AG08396 (cell line): Measurements from ENCODE around the gene EVC2.
"Not testable (repeated sequence)": the region's sequence is repeated elsewhere in the genome, so short reads cannot be mapped to it uniquely, and the experiment has no call there.

Experiments used
- DNase-seq: peaks from one replicate; pipeline ENCODE4 v3.0.0; 2012; ENCODE audit warnings: low spot score, mixed read lengths

The EVC2 gene

DNA sequence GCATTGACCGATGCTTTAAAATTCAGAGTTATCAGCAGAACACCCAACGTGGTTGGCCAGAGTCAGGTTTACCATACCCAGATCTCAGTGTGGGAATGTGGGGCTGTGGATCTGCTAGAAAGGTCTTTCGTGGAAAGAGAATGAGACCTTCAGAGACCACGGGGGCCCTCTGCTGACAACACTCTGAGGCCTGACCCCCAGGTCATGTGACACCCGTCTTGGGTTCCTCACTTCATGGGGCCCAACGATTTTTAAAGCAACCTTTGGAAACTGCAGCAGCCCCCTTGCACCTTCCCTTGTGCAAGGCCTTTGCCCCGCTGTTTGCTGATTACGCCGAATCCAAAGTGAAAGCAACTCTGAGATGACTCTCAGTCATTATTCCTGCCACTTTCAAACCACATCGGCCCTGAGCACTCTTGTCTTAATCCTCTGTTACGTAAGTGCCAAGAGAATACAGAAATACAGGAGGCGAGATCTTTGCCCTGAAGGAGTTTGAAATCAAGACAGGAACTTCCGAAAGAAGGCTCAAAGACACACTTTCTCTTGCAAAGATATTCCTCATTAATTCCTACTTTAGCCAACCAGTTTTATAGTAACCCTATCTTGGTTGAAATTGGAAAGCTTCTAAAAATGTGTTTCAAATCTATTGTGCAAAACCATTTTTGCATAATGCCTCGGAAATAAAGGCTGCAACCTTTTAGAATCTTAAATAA, 88.3 kb downstream of the EVC2 start:
- DNase-seq, result no peak

DNA sequence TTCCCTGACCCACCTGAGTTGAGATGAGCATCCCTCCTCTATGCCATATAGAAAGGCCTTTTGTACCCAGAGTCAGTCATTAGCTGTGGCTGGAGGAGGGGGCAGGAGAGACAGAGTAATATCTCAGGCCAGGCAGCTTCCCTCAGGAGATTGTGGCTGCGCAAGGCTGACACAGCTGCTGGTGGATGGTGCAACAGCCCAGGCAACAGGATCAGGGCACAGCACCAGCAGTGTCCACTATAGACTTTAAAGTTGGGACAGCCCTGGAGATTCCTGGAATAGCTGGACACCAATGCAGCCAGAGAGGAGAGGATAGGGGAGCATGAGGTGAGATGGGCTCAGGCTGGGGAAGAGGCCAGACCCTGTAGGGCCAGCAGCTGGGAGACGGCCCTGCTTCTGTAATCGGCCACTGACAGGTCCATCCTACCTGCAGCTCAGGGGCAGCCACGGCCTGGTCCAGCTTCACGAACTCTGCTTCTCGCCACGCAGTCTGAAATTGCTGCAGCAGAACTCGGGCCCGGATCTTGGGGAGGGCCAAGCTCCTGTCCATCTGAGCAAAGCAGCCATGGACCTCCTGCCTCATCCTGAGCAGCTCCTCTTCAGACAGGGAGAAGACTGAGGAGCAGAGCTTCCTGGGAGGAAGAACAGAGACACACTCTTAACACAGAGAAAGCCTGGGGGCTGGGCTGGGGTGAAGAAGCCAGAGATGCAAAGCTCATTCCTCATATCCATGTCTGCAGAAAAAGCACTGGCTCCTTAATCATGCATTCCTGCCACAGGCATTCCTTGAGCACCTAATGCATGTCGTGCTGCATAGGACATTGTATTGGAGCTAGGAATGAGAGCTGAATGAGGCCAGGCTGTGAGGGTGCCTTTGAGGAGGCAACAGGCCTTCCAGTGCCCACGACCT, 90.1 kb downstream of the EVC2 start:
- no peak for DNase-seq

DNA sequence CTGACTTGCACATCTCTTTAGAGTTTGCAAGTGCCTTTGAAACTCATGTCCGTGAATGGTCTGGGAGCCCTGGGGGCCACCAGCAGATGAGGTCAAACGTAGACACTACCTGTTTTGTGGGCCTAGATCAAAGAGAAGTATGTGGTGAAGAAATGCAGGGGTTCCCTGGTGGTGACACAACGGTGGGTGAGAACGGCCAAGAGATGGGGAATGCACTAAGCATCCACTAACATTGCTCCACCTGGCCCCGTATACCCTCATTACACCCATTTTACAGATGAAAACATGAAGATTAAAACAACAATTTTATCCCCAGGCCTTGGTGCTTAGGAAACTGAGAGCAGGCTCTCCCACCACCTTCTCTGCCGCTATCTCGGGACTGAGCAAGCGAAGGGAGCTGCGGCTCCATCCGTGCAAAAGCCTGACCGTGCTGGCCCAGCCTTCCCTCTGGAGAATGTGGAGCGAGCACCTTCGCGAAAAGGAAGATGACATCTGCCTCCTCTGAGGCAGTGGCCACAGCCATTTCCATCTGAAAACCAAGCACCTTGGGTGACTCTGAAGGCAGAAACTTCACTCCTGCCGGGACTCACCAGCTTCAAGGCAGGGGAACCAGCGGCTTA, 91.9 kb downstream of the EVC2 start:
- DNase-seq, result no peak

DNA sequence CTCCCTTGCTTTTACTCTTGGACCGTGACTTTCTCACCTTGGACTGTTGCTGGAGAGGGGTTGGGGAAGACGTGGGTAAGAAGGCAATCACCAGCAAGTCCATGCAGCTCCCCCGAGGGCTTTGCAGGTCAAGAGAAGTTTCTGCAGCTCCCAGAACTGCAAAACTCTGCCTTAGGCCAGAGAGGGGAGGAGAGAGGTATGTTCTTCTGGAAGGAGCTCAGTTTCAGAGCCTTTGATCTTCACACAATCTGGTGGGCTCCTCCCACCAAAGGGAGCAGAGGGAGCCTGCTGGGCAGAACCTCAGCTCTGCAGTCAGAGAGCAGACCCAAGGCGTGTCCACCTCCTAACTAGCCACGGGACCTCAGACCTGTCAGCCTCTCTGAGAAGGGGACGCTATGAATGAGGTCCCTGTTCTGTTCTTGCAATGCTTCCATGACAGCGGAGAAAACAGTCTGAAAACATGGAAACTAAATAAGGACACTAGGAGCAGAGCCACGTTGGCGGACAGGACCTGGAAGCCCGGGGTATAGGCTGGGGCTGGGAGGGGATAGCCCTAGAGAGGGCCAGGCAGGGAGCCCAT, 92.8 kb downstream of the EVC2 start:
- DNase-seq, result no peak

DNA sequence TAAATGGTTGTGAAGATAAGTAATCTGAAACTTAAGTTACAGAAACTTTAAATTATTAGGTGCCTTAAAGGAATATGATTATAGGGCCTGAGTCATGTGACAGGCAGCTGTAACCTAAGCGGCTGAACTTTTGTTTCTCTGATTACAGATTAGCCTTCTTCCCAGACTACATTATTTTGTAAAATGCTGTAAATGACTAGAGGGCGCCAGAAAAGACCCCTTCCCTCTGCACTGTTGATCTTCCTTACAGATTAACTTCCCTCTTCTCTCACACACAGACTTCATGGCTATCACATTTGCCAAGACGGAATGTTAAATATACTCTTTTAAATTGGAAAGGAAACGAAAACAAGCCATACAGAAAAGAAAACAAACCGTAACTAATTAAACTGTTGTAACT, 96.6 kb downstream of the EVC2 start:
- no peak for DNase-seq

DNA sequence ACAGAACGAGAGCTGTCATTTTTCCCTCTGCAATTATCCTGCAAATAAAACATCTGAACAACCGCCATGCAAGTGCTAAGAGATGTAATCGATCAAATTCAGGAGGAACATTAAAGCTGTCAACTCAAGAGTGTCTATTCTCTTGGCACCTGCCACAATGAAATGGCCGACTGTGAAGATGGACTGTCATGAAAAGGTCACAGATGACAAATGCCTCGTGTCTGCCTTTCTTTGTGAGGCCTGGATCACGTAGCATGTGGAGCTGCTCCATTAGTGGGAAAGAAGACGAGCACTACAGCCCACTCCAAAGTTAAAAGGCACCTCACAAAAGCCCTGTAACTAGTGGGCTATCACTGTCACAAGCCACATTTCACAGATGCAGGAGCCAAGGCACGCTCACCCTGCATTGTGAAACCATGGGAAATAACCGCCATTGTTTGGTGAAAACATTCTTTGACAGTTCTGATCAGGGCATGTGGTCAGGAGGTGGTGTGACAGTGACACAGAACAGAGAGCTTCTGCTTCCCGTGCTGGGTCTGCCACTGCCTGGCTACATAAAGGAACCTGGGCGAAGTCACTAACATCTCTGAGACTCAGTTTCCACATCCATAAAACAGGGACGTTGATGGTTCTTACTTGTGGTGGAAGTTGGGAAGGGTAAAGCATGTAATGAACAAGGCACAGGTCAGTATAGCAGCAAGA, 98.9 kb downstream of the EVC2 start:
- DNase-seq, result no peak

DNA sequence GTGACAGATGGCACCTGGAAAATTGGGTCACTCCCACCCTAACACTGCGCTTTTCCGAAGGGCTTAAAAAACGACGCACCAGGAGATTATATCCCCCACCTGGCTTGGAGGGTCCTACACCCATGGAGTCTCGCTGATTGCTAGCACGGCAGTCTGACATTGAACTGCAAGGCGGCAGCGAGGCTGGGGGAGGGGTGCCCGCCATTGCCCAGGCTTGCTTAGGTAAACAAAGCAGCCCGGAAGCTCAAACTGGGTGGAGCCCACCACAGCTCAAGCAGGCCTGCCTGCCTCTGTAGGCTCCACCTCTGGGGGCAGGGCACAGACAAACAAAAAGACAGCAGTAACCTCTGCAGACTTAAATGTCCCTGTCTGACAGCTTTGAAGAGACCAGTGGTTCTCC, 114.5 kb downstream of the EVC2 start:
- DNase-seq, result not testable (repeated sequence)

DNA sequence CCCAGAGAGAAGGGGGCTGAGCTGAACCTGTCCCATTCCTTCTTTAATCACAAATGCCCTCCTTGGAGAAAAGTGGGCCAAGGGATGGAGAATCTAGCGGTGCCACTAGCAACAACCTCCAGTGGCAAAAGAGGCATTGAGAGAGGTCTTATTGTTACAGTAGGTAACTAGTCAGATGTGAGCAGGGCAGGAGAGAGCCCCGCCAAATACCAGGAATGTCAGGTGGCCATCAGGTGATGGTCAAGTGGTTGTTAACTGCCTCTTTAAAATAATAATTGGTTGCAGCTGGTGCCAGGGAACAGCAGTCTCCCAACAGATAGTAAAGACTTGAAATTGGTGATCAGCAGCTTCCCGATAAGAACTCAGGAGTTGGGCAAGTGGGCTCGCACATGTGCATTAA, 116.1 kb downstream of the EVC2 start:
- no peak for DNase-seq

DNA sequence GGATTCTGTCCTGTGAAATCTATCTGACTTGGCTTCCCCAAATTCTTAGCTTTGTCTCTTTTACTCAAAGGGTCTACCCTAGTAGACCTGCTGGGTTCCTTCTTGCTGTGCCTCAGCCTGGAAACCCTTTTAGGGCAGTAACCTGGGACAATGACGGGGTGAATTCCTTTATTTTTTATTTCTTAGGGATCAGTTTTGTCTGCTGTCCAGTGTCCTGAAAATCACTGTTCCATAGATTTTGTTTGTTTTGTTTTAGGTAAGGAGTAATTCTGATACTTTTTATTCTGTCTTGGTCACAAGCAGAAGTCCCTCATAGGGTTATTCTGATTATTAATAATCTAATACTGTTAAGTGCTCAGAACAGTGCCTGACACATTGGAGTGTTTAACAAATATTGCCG, 118.9 kb downstream of the EVC2 start:
- DNase-seq, result no peak

DNA sequence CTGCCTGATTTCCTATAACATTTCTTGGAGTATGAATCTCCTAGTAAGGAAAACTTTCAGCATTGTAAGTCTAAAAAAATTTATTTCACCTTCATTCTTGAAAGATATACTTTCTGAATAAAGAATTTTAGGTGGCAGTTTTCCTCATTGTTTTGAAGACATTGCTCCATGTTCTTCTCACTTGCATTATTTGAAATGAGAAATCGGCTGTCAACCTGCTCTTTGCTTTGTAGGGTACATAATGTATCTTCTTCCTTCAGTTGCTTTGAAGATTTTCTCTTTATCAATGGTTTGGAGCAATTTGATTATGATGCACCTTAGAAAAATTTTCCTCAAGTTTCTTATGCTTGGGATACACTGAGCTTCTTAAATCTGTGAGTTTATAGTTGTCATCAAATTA, 120.3 kb downstream of the EVC2 start:
- no peak for DNase-seq

DNA sequence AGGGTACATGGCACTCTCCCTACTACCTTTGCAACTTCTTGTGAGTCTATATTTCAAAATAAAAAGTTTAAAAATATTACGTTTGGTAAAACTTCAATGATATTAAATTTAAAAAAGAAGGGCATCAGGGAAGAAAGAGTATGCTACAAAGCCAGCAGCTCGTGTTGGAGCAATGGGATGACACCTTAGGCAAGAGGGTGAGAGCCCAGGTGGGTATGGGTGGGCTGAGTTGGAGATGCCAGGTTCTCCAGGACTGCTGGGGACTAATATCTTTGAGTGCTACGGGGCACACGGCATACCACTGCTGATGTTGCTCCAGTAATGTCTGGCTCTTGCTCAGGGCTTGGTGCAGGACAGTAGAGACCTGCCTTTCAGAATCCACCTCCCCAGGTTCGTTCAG, 132.4 kb downstream of the EVC2 start:
- no peak for DNase-seq

DNA sequence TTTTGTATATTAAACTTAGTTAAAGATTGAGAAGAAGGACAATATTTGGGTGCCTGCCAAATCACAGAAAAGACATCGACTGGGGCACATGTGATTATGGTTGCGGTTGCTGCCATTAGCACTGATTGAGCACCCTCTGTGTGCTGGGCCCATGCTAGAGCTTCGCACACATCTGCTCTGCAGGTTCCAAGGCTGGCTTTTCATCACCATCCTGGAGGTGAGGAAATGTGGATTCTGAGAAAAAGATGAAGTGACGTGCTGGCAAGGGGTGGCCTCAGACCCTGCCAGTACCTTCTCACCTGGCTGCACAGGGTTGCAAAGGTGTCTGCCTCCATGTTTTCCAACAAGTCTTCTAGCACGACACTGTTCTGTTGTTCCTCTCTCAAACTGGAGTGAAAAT, 134.0 kb downstream of the EVC2 start:
- DNase-seq, result no peak

DNA sequence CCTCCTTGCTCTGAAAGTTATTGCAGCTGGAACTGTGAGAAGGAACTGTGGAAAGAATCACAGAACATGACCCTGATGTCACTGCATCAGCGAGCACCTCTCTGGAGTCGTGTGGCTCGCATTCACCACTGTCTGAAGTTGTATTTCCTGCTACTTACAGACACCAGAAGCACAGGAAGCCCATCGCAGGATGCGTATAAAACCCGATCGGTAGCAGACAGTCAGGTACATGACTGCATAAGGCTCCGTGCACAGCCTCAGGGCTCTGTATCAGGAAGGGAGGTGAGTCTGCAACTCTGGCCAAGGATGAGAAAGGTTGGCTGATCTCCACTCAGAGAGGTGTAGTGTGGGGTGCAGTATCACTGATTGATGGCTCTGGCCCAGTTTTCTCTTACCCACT, 134.4 kb downstream of the EVC2 start:
- DNase-seq, result no peak

DNA sequence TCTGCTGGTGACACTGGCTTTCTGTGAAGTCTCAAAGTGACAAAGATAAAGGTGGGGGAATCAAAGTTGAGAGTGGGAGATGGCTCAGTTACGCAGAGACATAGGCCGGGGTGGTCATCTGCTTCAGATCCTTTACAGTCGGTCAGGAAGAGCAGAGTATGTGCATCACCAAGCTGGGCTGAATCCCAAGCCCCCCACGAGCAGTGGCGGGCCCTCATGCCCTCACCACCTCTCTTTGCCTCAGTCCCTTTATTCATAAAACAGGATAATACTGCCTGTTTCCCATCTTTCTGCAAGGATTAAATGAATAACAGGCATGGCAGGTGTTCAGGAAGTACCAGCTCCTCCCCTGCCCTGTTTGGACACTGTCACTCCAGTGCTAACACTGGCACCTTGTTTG, 135.6 kb downstream of the EVC2 start:
- no peak for DNase-seq

DNA sequence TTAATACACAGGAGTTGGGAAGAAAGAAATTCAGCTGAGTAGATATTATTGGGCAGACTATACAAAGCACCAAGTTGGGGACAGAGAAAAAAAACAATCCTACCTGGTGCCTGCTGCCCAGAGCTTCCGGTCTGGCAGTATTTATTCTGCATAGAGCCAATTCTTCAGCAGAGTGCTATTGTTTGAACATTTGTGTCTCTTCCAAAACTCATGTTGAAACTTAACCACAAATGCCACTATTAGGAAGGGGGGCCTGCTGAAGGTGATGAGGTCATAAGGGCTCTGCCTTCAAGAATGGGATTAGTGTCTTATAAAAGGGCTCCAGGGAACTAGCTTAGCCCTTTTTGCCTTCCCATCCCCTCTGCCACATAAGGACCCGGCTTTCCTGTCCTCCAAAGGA, 136.2 kb downstream of the EVC2 start:
- no peak for DNase-seq

DNA sequence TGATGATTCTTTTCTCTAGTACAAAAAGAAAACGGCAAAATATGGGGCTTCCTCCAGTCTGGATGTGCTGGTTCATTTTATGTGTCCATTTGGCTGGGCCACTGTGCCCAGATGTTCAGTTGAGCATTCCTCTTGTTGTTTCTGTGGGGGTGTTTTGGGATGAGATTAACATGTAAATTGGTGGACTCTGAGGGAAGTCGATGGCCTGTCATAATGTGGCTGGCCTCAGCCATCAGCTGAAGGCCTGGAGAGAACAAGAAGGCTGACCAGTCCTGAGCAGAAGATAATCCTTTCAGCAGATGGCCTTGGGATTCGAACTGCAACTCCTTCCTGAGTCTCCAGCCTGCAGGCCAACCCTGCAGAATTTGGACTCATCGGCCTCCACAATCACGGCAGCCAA, 136.7 kb downstream of the EVC2 start:
- DNase-seq, result no peak

DNA sequence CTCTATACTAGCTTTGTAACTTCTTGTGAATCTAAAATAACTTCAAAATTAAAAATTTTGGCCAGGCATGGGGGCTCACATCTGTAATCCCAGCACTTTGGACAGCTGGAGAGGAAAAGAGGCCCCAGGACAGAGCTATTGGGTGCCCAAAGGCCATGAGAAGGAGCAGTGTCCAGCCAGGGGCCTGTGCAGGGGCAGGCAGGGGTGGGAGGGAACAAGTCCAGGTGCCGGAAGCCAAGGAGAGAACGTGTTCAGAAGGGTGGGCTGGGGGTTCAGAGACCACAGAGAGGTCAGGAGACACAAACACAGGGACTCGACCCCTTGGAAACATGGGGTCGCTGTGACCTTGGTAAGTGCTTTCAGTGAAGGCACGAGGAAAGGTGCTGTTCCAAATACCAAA, 138.9 kb downstream of the EVC2 start:
- no peak for DNase-seq

DNA sequence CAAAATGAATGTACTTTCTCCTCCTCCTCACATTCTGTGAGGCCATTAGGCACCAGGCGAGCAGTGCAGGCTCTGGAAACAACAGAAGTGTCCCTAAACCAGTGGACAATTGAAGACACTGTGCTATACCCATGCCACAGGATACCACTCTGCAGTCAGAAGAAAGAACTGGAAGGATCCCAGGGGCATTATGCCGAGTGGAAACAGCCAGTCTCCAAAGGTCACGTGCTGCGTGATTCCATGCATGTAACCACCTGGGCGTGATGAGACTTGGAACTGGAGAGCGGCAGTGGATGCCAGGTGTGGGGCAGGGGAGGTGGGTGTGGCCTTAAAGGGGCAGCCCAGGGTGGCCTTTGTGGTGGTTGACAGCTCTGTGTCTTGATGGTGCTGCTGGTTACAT, 139.4 kb downstream of the EVC2 start:
- no peak for DNase-seq

DNA sequence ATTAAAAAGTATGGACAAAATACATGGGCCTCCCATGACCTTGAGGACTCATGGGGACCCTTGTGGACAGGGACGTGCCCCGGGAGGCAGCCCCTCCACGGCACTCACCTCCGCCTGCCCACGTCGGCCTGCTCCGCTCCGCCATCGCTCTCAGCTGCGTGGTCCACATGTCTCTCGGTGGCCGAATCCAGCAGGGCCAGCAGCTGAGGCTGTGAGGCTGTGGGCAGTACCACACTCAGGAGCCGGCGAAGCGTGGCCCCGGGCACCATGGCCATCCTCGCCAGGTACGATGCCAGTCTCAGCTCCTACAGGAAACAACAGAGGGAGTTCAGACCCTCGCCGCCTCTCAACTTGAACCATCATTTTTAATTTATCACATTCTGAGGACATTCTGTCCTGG, 140.0 kb downstream of the EVC2 start:
- no peak for DNase-seq

DNA sequence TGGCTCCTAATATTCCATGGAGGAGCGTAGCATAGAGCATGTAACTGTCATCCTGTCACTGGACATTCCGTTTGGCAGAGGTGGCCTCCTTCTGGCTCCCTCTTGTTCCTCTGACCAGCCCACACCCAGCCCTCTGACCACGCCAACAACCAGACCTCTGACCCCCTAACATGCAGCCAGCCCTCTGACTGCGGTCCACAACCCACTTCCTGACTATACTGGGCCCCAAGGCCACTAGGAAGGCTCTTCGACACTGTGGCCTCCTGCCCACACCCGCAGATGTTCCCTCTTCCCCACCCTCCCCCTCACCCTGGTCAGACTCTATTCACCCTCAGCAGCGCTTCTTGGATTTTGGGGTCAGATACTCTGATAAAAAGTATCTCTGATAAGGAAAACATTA, 141.4 kb downstream of the EVC2 start:
- no peak for DNase-seq

DNA sequence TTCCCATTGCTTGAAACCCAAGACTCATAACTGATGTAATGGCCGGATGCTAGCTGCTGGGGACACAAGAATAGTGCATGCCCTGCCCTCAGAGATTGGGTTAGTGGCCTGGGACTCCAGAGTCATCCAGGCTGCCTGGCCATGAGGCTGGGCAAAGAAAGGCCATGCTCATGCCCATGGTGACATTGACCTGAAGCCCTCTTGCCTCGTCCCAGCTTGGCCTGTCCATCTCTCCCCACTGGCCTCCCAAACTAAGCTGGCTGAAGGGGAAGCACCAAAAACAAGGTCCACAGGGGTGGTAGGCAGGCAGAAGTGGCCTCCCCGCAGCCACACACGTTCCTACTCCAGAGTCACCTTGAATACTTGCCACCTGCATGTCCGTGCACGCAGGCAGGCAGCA, 141.8 kb downstream of the EVC2 start:
- no peak for DNase-seq

DNA sequence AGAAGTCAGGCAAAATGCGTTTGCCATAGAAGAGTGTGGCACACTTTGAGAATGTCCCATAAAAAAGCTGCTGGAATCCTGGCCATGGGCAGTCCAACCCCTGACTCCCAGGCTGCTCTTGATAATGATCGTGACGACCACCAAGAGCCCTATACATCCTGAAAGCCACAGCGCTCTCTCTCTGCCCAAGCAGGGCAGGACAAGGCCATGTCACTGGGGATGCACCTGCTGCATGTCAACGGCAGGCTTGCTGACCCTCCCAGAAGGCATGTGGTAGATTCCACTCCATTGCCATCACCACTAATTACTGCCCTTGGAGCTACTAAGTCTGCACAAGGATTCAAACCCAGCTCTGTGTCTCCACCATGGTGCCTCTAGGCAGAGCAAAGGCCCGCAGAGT, 144.5 kb downstream of the EVC2 start:
- no peak for DNase-seq
